HG03565 (cell line): ENCODE measurements around the gene MNX1.

Experiments used
- ATAC-seq: cut with Tn5 transposase; IDR thresholded peaks from one replicate; pipeline ENCODE4 v1.9.1; 2021; ENCODE audit warnings: mild to moderate bottlenecking, moderate library complexity; ENCODE audit not compliant: unreplicated experiment

MNX1 gene

GRCh38 chr7:156985101-156985992, 25.1 kb downstream of the MNX1 start:
- no peak for ATAC-seq

GRCh38 chr7:156984174-156984891, 26.1 kb downstream of the MNX1 start:
- no peak for ATAC-seq

- ATAC-seq, result no peak
Observed at GRCh38 chr7:156979711-156980110, 30.8 kb downstream of the MNX1 start.

- ATAC-seq, result no peak
Observed at GRCh38 chr7:156979007-156979606, 31.4 kb downstream of the MNX1 start.

- ATAC-seq, result no peak
Observed at GRCh38 chr7:156975620-156976019, 34.8 kb downstream of the MNX1 start.

- no peak for ATAC-seq
Observed at GRCh38 chr7:156969972-156970420, 40.5 kb downstream of the MNX1 start.

GRCh38 chr7:156968183-156968582, 42.3 kb downstream of the MNX1 start:
- no peak for ATAC-seq

- no peak for ATAC-seq
Observed at GRCh38 chr7:156966387-156966786, 44.1 kb downstream of the MNX1 start.

- no peak for ATAC-seq
Observed at GRCh38 chr7:156964971-156965370, 45.5 kb downstream of the MNX1 start.

- ATAC-seq, result no peak
Observed at GRCh38 chr7:156963472-156963871, 47.0 kb downstream of the MNX1 start.

GRCh38 chr7:156962897-156963296, 47.6 kb downstream of the MNX1 start:
- ATAC-seq, result no peak

GRCh38 chr7:156962145-156962544, 48.3 kb downstream of the MNX1 start:
- ATAC-seq, result no peak

GRCh38 chr7:156956727-156957126, 53.7 kb downstream of the MNX1 start:
- ATAC-seq, result no peak

- ATAC-seq, result no peak
Observed at GRCh38 chr7:156954941-156955340, 55.5 kb downstream of the MNX1 start.
